BE2C (cell line): ENCODE measurements around the gene IFT81.
"Not testable (repeated sequence)": the region's sequence is repeated elsewhere in the genome, so short reads cannot be mapped to it uniquely, and the experiment has no call there.

Experiments used
- DNase-seq: peaks from one replicate; pipeline ENCODE4 v3.0.0-alpha.2; 2020
- H3K27me3 ChIP-seq: fragments of 250-450 bp; sonication (Bioruptor Pico); 2 replicates; pipeline ENCODE4 v1.5.1; 2020; ENCODE audit warnings: mild to moderate bottlenecking
- H3K36me3 ChIP-seq: fragments of 250-450 bp; sonication (Bioruptor Pico); 2 replicates; pipeline ENCODE4 v1.5.1; 2020; ENCODE audit warnings: mild to moderate bottlenecking
- H3K4me1 ChIP-seq: fragments of 250-450 bp; sonication (Bioruptor Pico); 2 replicates; pipeline ENCODE4 v1.5.1; 2020
- H3K4me3 ChIP-seq: 2 replicates; pipeline ENCODE4 v1.5.1; 2011; ENCODE audit warnings: low read depth, low read length
- H3K9me3 ChIP-seq: fragments of 250-450 bp; sonication (Bioruptor Pico); 2 replicates; pipeline ENCODE4 v1.5.1; 2020
- TF ChIP-seq, protein P1 (sequence below): IDR thresholded peaks from 2 replicates; pipeline ENCODE4 v1.5.1; 2012; ENCODE audit warnings: mild to moderate bottlenecking, low read depth, low read length

IFT81 gene

DNA sequence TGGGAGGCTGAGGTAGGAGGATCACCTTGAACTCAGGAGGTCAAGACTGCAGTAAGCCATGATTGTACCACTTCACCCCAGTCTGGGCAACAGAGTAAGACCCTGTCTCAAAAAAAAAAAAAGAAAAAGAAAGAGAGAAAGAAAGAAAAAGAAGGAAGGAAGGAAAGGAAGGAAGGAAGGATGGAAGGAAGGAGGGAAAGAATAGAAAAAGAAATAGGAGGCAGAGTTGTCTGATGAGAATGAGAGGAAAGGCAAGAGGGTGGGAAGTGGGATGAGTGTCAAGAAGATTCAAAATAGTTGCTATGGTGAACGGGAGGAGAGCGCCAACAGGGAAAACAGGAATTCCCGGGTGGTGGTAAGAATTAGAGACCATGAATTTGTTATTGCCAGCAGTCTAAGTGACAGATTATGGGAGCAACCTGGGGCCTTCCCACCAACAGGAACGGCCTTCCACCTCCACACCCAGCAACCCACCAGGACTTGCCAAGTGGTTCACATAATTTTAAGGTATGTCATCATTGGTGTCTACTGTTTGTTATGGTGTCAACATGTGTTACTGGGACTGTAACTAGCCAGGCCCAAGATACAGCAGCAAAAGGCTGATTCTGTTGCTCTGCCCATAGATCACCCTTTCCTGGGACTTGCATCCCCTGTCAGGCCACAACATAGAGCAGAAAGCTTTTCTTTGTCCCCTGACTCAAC is 39.7 kb upstream of the IFT81 start:
- H3K4me3 ChIP-seq = no peak overlapping the region
- no peaks in the 10 kb centered on the region for H3K9me3 ChIP-seq
- no peaks in the 10 kb centered on the region for H3K36me3 ChIP-seq
- no peaks in the 10 kb centered on the region for H3K4me1 ChIP-seq
- TF ChIP-seq, protein P1, sequence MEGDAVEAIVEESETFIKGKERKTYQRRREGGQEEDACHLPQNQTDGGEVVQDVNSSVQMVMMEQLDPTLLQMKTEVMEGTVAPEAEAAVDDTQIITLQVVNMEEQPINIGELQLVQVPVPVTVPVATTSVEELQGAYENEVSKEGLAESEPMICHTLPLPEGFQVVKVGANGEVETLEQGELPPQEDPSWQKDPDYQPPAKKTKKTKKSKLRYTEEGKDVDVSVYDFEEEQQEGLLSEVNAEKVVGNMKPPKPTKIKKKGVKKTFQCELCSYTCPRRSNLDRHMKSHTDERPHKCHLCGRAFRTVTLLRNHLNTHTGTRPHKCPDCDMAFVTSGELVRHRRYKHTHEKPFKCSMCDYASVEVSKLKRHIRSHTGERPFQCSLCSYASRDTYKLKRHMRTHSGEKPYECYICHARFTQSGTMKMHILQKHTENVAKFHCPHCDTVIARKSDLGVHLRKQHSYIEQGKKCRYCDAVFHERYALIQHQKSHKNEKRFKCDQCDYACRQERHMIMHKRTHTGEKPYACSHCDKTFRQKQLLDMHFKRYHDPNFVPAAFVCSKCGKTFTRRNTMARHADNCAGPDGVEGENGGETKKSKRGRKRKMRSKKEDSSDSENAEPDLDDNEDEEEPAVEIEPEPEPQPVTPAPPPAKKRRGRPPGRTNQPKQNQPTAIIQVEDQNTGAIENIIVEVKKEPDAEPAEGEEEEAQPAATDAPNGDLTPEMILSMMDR = no peak
- H3K27me3 ChIP-seq = no peaks in the 10 kb centered on the region
- DNase-seq = no peak

DNA sequence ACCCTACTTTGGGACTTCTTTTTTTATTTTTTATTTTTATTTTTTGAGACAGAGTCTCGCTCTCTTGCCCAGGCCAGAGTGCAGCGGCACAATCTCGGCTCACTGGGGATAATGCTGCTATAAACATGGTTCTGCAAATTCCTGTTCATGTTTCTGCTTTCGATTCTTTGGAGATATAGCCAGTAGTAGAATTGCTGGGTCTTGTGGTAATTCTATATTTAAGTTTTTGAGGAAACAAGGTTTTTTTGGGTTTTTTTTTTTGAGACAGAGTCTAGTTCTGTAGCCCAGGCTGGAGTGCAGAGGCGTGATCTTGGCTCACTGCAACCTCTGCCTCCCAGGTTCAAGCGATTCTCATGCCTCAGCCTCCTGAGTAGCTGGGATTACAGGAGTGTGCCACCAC is 35.9 kb upstream of the IFT81 start:
- H3K4me3 ChIP-seq, H3K27me3 ChIP-seq, H3K4me1 ChIP-seq, H3K9me3 ChIP-seq, DNase-seq, H3K36me3 ChIP-seq: not testable (repeated sequence)

DNA sequence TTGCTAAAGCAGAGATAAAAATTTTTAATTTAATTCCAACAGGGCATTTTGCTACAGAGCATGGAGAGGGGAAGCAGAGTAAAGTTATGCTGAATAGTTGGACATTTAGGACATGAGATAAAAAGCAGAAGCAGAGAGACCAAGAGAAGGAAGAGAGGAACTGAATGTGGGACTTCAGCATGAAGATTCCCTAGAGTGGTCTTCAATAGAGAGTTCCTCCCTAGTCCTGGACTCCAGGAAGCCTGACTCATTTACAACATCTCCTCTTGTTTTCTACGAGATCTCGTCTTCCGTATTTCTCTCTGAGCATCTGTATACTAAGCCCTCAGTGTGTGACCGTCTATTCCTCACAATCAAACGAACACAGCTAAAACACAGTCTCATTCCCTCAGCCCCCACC is 35.2 kb upstream of the IFT81 start:
- no peaks in the 10 kb centered on the region for H3K36me3 ChIP-seq
- H3K9me3 ChIP-seq = no peaks in the 10 kb centered on the region
- no peak overlapping the region for H3K4me3 ChIP-seq
- H3K27me3 ChIP-seq = no peaks in the 10 kb centered on the region
- H3K4me1 ChIP-seq = no peaks in the 10 kb centered on the region
- no peak for DNase-seq
- TF ChIP-seq, protein P1 = no peak

DNA sequence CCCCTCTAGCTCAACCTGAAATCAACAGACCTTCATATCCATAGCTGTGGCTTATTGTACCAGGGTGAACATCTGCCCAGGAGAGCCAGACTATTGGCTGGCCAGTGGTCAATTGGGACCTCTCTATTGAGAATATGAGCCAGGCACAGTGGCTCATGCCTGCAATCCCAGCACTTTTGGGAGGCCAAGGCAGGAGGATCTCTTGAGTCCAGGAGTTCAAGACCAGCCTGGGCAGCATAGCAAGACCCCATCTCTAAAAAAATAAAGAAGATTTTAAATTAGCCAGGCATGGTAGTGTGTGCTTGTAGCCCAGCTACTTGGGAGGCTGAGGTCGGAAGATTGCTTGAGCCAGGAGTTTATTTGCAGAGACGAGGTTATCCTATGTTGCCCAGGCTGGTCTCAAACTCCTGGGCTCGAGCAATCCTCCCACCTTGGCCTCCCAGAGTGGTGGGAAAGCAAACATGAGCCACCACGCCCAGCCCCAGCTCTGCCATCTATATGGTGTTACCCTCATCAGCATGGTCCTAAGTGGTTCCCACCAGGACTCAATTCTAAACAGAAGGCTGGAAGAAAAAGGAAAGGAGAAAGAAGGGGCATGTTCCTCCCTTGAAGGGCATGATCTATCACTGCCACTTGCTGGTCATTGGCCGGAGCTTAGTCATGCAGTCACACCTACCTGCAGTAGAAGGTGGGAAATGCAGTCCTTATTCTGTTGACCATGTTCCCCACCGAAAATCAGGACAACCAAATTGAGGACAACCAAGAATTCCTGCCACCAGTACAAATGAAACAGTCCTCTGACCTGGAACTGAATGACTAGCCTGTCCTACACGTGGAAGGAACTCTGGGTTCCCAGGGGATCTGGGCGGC is 33.7 kb upstream of the IFT81 start:
- no peaks in the 10 kb centered on the region for H3K27me3 ChIP-seq
- no peak overlapping the region for H3K4me3 ChIP-seq
- no peak for DNase-seq
- H3K36me3 ChIP-seq = no peaks in the 10 kb centered on the region
- H3K9me3 ChIP-seq = no peaks in the 10 kb centered on the region
- TF ChIP-seq, protein P1 = no peak
- H3K4me1 ChIP-seq = no peaks in the 10 kb centered on the region

DNA sequence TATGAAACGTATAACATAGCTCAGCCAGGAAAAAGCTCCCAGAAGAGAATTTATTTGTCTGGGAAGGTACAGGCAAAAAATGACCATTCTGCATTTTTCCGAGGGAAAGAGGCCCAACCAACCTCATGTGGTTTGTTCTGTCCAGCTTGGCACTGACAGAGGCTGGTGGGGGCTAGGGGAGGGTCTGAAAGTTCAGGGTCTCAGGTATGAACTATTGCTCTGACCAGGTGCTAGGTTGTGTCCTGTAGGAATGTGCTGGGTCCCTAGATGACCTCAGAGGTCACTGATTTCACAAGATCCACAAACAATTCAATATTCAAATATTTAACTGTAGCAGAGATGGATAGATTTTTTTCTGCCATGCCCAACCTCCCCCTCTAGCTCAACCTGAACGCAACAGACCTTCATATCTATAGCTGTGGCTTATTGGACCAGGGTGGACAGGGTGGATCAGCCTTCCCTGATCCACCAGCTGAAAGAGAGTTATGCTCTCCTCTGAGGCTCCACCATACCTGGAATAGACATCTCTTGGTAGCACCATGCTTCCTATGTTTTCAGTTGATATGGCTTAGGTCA is 32.9 kb upstream of the IFT81 start:
- Histone ChIP-seq H3K4me3 (no peak overlapping the region), H3K27me3 (no peaks in the 10 kb centered on the region), H3K9me3 (no peaks in the 10 kb centered on the region), H3K4me1 (no peaks in the 10 kb centered on the region), H3K36me3 (no peaks in the 10 kb centered on the region)
- TF ChIP-seq, protein P1 = no peak
- no peak for DNase-seq

DNA sequence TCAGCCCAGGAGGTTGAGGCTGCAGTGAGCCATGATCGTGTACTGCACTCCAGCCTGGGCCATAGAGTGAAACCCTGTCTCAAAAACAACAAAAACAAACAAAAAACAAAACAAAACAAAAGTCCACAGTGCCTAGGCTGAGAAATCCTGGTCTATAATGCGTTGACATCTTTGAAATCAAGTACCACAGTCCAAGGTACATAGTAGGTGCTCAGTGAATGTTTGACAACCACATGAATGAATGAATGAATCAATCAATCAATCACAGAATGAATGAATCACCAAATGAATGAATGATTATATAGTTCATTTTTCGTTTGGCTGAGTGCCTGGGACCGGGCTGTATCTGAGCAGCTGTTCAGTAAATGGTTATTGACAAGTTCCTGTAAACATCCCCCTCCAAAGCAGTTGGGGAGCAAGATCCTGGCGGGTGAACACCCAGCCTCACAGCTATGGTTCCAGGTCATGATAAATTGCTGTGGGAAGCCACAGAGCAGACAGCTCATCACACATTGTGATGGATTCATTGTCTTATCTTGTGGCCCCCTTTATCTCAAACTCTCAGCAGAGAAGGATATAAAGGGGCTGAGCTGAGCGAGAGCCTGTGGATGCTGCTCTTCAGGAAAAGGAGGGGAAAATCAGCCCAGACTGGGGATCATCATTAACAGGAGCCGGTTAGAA is 30.4 kb upstream of the IFT81 start:
- H3K4me1 ChIP-seq = no peaks in the 10 kb centered on the region
- no peak overlapping the region for H3K4me3 ChIP-seq
- no peaks in the 10 kb centered on the region for H3K27me3 ChIP-seq
- TF ChIP-seq, protein P1 = no peak
- DNase-seq = no peak
- H3K36me3 ChIP-seq = no peaks in the 10 kb centered on the region
- H3K9me3 ChIP-seq = no peaks in the 10 kb centered on the region
